H1 (cell line): Measurements from ENCODE around the gene POPDC2. TPM values are rescaled to one million over a fixed set of nuclear protein-coding genes. Genes with fewer than 3 reads are reported as not detected.

Experiments
- CTCF ChIA-PET: fragments of 300-600 bp; sonication (Branson Sonifier 250); formaldehyde crosslinking; loops from one replicate; lab custom pipeline; 2021; ENCODE audit not compliant: partially characterized antibody; lab: Charles Lee
- POLR2A ChIA-PET: fragments of 300-600 bp; sonication (Branson Sonifier 250); formaldehyde crosslinking; loops from one replicate; lab custom pipeline; 2021; ENCODE audit warnings: inconsistent platforms; ENCODE audit not compliant: partially characterized antibody; lab: Charles Lee
- DNase-seq, 2 experiments: peaks; one replicate each; pipeline versions ENCODE4 v3.0.0 to v3.0.0-alpha.2; 2010 to 2022; ENCODE audit warnings: low spot score in 2 of 2, low read depth in 1 of 2, mixed read lengths in 1 of 2
- FAIRE-seq: peaks from 2 replicates; lab custom pipeline; 2011; peaks lifted over from hg19 to GRCh38; lab: Jason Lieb, UNC
- H2AFZ ChIP-seq: 2 replicates; pipeline ENCODE4 v1.8.1; 2012; ENCODE audit warnings: low read length, inconsistent platforms
- H2AK5ac ChIP-seq: 2 replicates; pipeline ENCODE4 v1.6.1; 2013; ENCODE audit warnings: low read depth, low read length
- H2BK120ac ChIP-seq: replicated peaks from 2 replicates; pipeline ENCODE3; 2013; ENCODE audit warnings: low read depth, low read length, inconsistent platforms
- H2BK12ac ChIP-seq: 2 replicates; pipeline ENCODE4 v1.6.1; 2013; ENCODE audit warnings: low read depth, low read length
- H2BK15ac ChIP-seq: 2 replicates; pipeline ENCODE4 v1.6.1; 2013; ENCODE audit warnings: low read length
- H2BK20ac ChIP-seq: 2 replicates; pipeline ENCODE4 v1.6.1; 2013; ENCODE audit warnings: low read length
- H2BK5ac ChIP-seq: 2 replicates; pipeline ENCODE4 v1.6.1; 2013; ENCODE audit warnings: low read depth, low read length
- H3K14ac ChIP-seq: 2 replicates; pipeline ENCODE4 v1.6.1; 2013; ENCODE audit warnings: inconsistent platforms; ENCODE audit not compliant: insufficient read length
- H3K18ac ChIP-seq: 2 replicates; pipeline ENCODE4 v1.6.1; 2013; ENCODE audit warnings: low read length; ENCODE audit errors: extremely low read depth
- H3K23ac ChIP-seq: 2 replicates; pipeline ENCODE4 v1.6.1; 2013; ENCODE audit warnings: inconsistent platforms; ENCODE audit not compliant: insufficient read length
- H3K23me2 ChIP-seq: 2 replicates; pipeline ENCODE4 v1.6.1; 2013; ENCODE audit warnings: low read depth, low read length
- H3K27ac ChIP-seq: 2 replicates; pipeline ENCODE4 v1.6.1; 2011; ENCODE audit warnings: low read depth, low read length, inconsistent platforms
- H3K27me3 ChIP-seq, 4 experiments: replicated peaks in 1 of 4; 1 replicate in 1 of 4; 2 replicates in 3 of 4; pipeline versions ENCODE4 v1.6.1 to v1.8.1; 2011 to 2013; ENCODE audit warnings: low read length in 3 of 4, mild to moderate bottlenecking in 3 of 4, inconsistent platforms in 2 of 4, mixed read lengths in 2 of 4, moderate library complexity in 1 of 4; ENCODE audit not compliant: control insufficient read depth in 3 of 4, insufficient read depth in 3 of 4; ENCODE audit errors: extremely low read depth in 1 of 4
- H3K36me3 ChIP-seq, 4 experiments: 2 replicates each; pipeline versions ENCODE4 v1.6.1 to v1.8.1; 2011 to 2013; ENCODE audit warnings: mild to moderate bottlenecking in 4 of 4, low read length in 3 of 4, moderate library complexity in 2 of 4, control low read depth in 1 of 4, inconsistent platforms in 1 of 4; ENCODE audit not compliant: insufficient read depth in 4 of 4, control insufficient read depth in 2 of 4
- H3K4ac ChIP-seq: replicated peaks from 2 replicates; pipeline ENCODE3; 2013; ENCODE audit warnings: low read length, low read depth, mixed read lengths, inconsistent platforms; ENCODE audit not compliant: insufficient read length
- H3K4me1 ChIP-seq, 4 experiments: replicated peaks in 1 of 4; 1 replicate in 1 of 4; 2 replicates in 3 of 4; pipeline versions ENCODE4 v1.6.1 to v1.8.1; 2011 to 2013; ENCODE audit warnings: low read length in 3 of 4, inconsistent platforms in 2 of 4, mixed read lengths in 1 of 4; ENCODE audit not compliant: insufficient read depth in 4 of 4, control insufficient read depth in 3 of 4
- H3K4me2 ChIP-seq, 2 experiments: 2 replicates each; pipeline versions ENCODE4 v1.6.1 to v1.8.1; 2011 to 2013; ENCODE audit warnings: low read depth in 2 of 2, low read length in 2 of 2, control low read depth in 1 of 2, inconsistent platforms in 1 of 2, mild to moderate bottlenecking in 1 of 2; ENCODE audit not compliant: insufficient read depth in 1 of 2
- H3K4me3 ChIP-seq, 4 experiments: fragments of 200-600, 300-600 bp in 1 of 4; sonication (generic), shearing (Covaris generic), sonication (Bioruptor Twin) in 1 of 4; 2 replicates each; pipeline versions ENCODE4 v1.5.1 to v1.8.1; 2011 to 2016; ENCODE audit warnings: low read length in 4 of 4, low read depth in 3 of 4, control low read depth in 2 of 4, inconsistent platforms in 2 of 4, mild to moderate bottlenecking in 2 of 4, mixed read lengths in 1 of 4, moderate library complexity in 1 of 4; ENCODE audit not compliant: insufficient read depth in 2 of 4; ENCODE audit errors: extremely low read depth in 1 of 4
- H3K56ac ChIP-seq: replicated peaks from 2 replicates; pipeline ENCODE3; 2013; ENCODE audit warnings: low read depth, mild to moderate bottlenecking, mixed read lengths, low read length, inconsistent platforms; ENCODE audit not compliant: insufficient read length
- H3K79me1 ChIP-seq: 2 replicates; pipeline ENCODE4 v1.6.1; 2013; ENCODE audit warnings: low read depth, low read length, control low read depth
- H3K79me2 ChIP-seq, 2 experiments: 2 replicates each; pipeline versions ENCODE4 v1.6.1 to v1.8.1; 2012 to 2013; ENCODE audit warnings: low read length in 2 of 2, mild to moderate bottlenecking in 2 of 2, inconsistent platforms in 1 of 2; ENCODE audit not compliant: insufficient read depth in 2 of 2, control insufficient read depth in 1 of 2
- H3K9ac ChIP-seq, 4 experiments: replicated peaks in 1 of 4; 1 replicate in 1 of 4; 2 replicates in 3 of 4; pipeline versions ENCODE4 v1.6.1 to v1.8.1; 2011 to 2013; ENCODE audit warnings: low read depth in 3 of 4, low read length in 3 of 4, control low read depth in 2 of 4, mild to moderate bottlenecking in 2 of 4, moderate library complexity in 2 of 4, inconsistent platforms in 1 of 4; ENCODE audit errors: extremely low read depth in 1 of 4
- H3K9me3 ChIP-seq, 2 experiments: 2 replicates each; pipeline versions ENCODE4 v1.6.1 to v1.8.1; 2012 to 2013; ENCODE audit warnings: mild to moderate bottlenecking in 2 of 2, moderate library complexity in 2 of 2, control low read depth in 1 of 2, inconsistent platforms in 1 of 2, low read depth in 1 of 2, low read length in 1 of 2, mixed read lengths in 1 of 2; ENCODE audit not compliant: insufficient read depth in 2 of 2
- H4K20me1 ChIP-seq, 2 experiments: replicated peaks in 1 of 2; 2 replicates each; pipeline versions ENCODE3 to v1.8.1; 2011 to 2013; ENCODE audit warnings: inconsistent platforms in 2 of 2, low read length in 2 of 2, mild to moderate bottlenecking in 1 of 2; ENCODE audit not compliant: insufficient read depth in 2 of 2, control insufficient read depth in 1 of 2
- H4K5ac ChIP-seq: 2 replicates; pipeline ENCODE4 v1.6.1; 2013; ENCODE audit warnings: low read length, low read depth, mixed read lengths, inconsistent platforms; ENCODE audit not compliant: insufficient read length
- H4K8ac ChIP-seq: 2 replicates; pipeline ENCODE4 v1.8.0; 2013; ENCODE audit warnings: mild to moderate bottlenecking, moderate library complexity, low read length, inconsistent platforms; ENCODE audit not compliant: insufficient read depth; ENCODE audit errors: extremely low read depth
- H4K91ac ChIP-seq: replicated peaks from 2 replicates; pipeline ENCODE3; 2013; ENCODE audit warnings: low read length, mixed read lengths, inconsistent platforms; ENCODE audit not compliant: insufficient read length
- ASH2L ChIP-seq: fragments of 200-600, 300-600 bp; sonication (generic); IDR thresholded peaks from one replicate; pipeline ENCODE4 v1.7.1; 2017; ENCODE audit warnings: low read length
- BRCA1 ChIP-seq: IDR thresholded peaks from 2 replicates; pipeline ENCODE4 v1.6.1; 2012; ENCODE audit warnings: low read depth, low read length, improper control_type of control experiment
- GABPA ChIP-seq: IDR thresholded peaks from 2 replicates; pipeline ENCODE4 v1.6.1; 2011; ENCODE audit warnings: mild to moderate bottlenecking, low read length, moderate library complexity, borderline replicate concordance; ENCODE audit not compliant: insufficient read depth
- RFX5 ChIP-seq: IDR thresholded peaks from 2 replicates; pipeline ENCODE4 v1.6.1; 2011; ENCODE audit warnings: low read depth, low read length, improper control_type of control experiment, borderline replicate concordance
- SP2 ChIP-seq: IDR thresholded peaks from 2 replicates; pipeline ENCODE4 v1.6.1; 2012; ENCODE audit warnings: mild to moderate bottlenecking, low read length, inconsistent platforms
- WGBS, 2 experiments: shearing (Covaris generic) in 1 of 2; methylation state at CpG; one replicate each; pipeline versions ENCODE4 v1.1.6 to v1.1.7; 2013 to 2015; ENCODE audit warnings: low lambda C conversion rate in 2 of 2, mixed read lengths in 2 of 2, inconsistent platforms in 1 of 2, low coverage in 1 of 2, missing lambda C conversion rate in 1 of 2; ENCODE audit not compliant: insufficient replicate concordance in 2 of 2, insufficient coverage in 1 of 2, insufficient read length in 1 of 2; ENCODE audit errors: extremely low coverage in 1 of 2, missing lambda C conversion rate in 1 of 2; 5-methylcytosine and 5-hydroxymethylcytosine counted together
- polyA plus RNA-seq, 7 experiments: library from polyadenylated mRNA; depleted of rRNA in 3 of 7; stranded (reverse) in 5 of 7; unstranded in 2 of 7; fragments of >200 nt in 5 of 7; fragments of 200-250 nt in 2 of 7; gene quantifications; 1 replicate in 5 of 7; 2 replicates in 1 of 7; 4 replicates in 1 of 7; pipeline versions ENCODE4 v1.2.1 to v1.2.3, GENCODE V29; 2011 to 2013; ENCODE audit warnings: missing spikeins in 2 of 7, mixed read lengths in 2 of 7
- total RNA-seq: library from RNA; stranded (reverse); fragmentation: NEBNext Ultra II Directional; extraction: Animal tissue kit (Norgen Biotek cat#: 25700); gene quantifications from 2 replicates; pipeline ENCODE4 v1.2.1, GENCODE V29; 2021

The POPDC2 gene
- total and polyA plus RNA-seq, 2 of the 8 experiments (the other 6 are each of a cell fraction or from before 2014, with no cell fraction given) = 0.65 to 1.1 TPM

GRCh38 chr3:119636249-119636648 lies 24.1 kb downstream of the POPDC2 start:
- H2BK5ac ChIP-seq = no peak overlapping the region
- no peaks in the 10 kb centered on the region for H3K9me3 ChIP-seq
- H4K91ac ChIP-seq = no peak overlapping the region
- no peaks in the 10 kb centered on the region for H4K20me1 ChIP-seq
- no peak overlapping the region for H2BK15ac ChIP-seq
- no peaks in the 10 kb centered on the region for H3K36me3 ChIP-seq
- H4K5ac ChIP-seq = no peak overlapping the region
- FAIRE-seq = no peak
- no peak for DNase-seq
- no peaks in the 10 kb centered on the region for H3K4me1 ChIP-seq
- no peak overlapping the region for H3K4me2 ChIP-seq
- TF ChIP-seq RFX5 = no peak
- no peak for TF ChIP-seq BRCA1
- no peak for TF ChIP-seq ASH2L
- TF ChIP-seq GABPA = no peak
- no peak for TF ChIP-seq SP2
- TF ChIP-seq, all 59 proteins: peak for 0
- Histone ChIP-seq H3K9ac (no peak overlapping the region), H3K4ac (no peak overlapping the region), H3K14ac (no peak overlapping the region), H2BK120ac (no peak overlapping the region), H3K79me2 (no peaks in the 10 kb centered on the region), H2AK5ac (no peak overlapping the region), H3K23ac (no peak overlapping the region), H3K27me3 (no peaks in the 10 kb centered on the region), H3K4me3 (no peak overlapping the region), H3K23me2 (no peaks in the 10 kb centered on the region), H3K79me1 (no peaks in the 10 kb centered on the region), H2BK12ac (no peak overlapping the region), H2BK20ac (no peak overlapping the region), H3K27ac (no peak overlapping the region), H4K8ac (no peak overlapping the region), H3K56ac (no peak overlapping the region), H2AFZ (no peak overlapping the region), H3K18ac (no peak overlapping the region)
- CTCF ChIA-PET = interaction anchor here (0.9 to 2.7 kb wide), 5 partner anchors 8 to 35 kb away, joined by 3 to 9 read pairs (median 5); no protein-coding TSS in a partner anchor
- POLR2A ChIA-PET = interaction anchor here (1.2 kb wide), 2 partner anchors 10 to 34 kb away, joined by 3 to 5 read pairs; no protein-coding TSS in a partner anchor
- WGBS, 2 experiments = 71% methylated on average over 1 of the region's 1 CpG; no CpG with 5 or more reads in 1 of the 2 experiments
